Heart right ventricle (tissue), 16 donors: Measurements from ENCODE around the gene PDE9A. TPM values are rescaled to one million over a fixed set of nuclear protein-coding genes. Genes with fewer than 3 reads are reported as not detected.
"Not testable (repeated sequence)": the region's sequence is repeated elsewhere in the genome, so short reads cannot be mapped to it uniquely, and the experiment has no call there.

ENCODE experiments used
- ATAC-seq, 8 donors: fragments of 200-7000 bp; cut with Tn5 transposase; one replicate each; pipeline ENCODE4 v1.9.1; 2020; ENCODE audit warnings: mild to moderate bottlenecking in 8 of 8, moderate library complexity in 8 of 8, moderate number of reproducible peaks in 1 of 8
- DNase-seq, 2 donors: peaks; one replicate each; pipeline ENCODE4 v3.0.0-alpha.2; 2020
- H3K27ac ChIP-seq, 10 donors: fragments of 200-600 bp; sonication (generic) in 2 of 10; one replicate each; pipeline versions ENCODE4 v1.5.0 to v1.8.0; 2020 to 2022; ENCODE audit warnings: mild to moderate bottlenecking in 3 of 10
- H3K27me3 ChIP-seq, 7 donors: fragments of 200-600 bp; one replicate each; pipeline ENCODE4 v1.8.0; 2021 to 2022; ENCODE audit warnings: mild to moderate bottlenecking in 2 of 7
- H3K36me3 ChIP-seq, 9 donors: fragments of 200-600 bp; sonication (generic) in 1 of 9; one replicate each; pipeline versions ENCODE4 v1.5.0 to v1.8.0; 2020 to 2022; ENCODE audit warnings: mild to moderate bottlenecking in 2 of 9
- H3K4me1 ChIP-seq, 9 donors: fragments of 200-600 bp; sonication (generic) in 1 of 9; one replicate each; pipeline versions ENCODE4 v1.5.0 to v1.8.0; 2020 to 2022; ENCODE audit warnings: mild to moderate bottlenecking in 4 of 9
- H3K4me3 ChIP-seq, 10 donors: fragments of 200-600 bp; sonication (generic) in 2 of 10; one replicate each; pipeline versions ENCODE4 v1.5.0 to v1.8.0; 2020 to 2022; ENCODE audit warnings: mild to moderate bottlenecking in 7 of 10, moderate library complexity in 2 of 10
- H3K9me3 ChIP-seq, 11 donors: fragments of 200-600 bp in 10 of 11; sonication (generic) in 2 of 11; one replicate each; pipeline versions ENCODE4 v1.5.0 to v1.8.0; 2013 to 2022; ENCODE audit warnings: mild to moderate bottlenecking in 2 of 11, control low read depth in 1 of 11, moderate library complexity in 1 of 11
- CTCF ChIP-seq, 9 donors: fragments of 200-600 bp; sonication (generic) in 2 of 9; IDR thresholded peaks; one replicate each; pipeline versions ENCODE4 v1.5.0 to v1.8.0; 2021 to 2022; ENCODE audit warnings: antibody characterized with exemption in 9 of 9, mild to moderate bottlenecking in 5 of 9, moderate library complexity in 1 of 9
- WGBS, 2 donors: extraction: QIAGEN DNeasy Blood & Tissue Kit; methylation state at CpG; one replicate each; pipeline ENCODE4 v1.1.7; 2013; ENCODE audit warnings: inconsistent platforms in 1 of 2; 5-methylcytosine and 5-hydroxymethylcytosine counted together
- intact Hi-C, 10 donors: fragments of 100-400 bp; cut with DNase I; formaldehyde crosslinking; loops; one replicate each; pipeline versions ENCODE4 v1.11.1 to v1.14.2; 2022
- polyA plus RNA-seq, 2 donors: library from polyadenylated mRNA; stranded (reverse); fragments of 200-250 nt; gene quantifications; one replicate each; pipeline ENCODE4 v1.2.3, GENCODE V29; 2013
- total RNA-seq, 10 donors: library from RNA; stranded (reverse); fragmentation: NEBNext Ultra II Directional in 3 of 10; extraction: Animal tissue kit (Norgen Biotek cat#: 25700) in 3 of 10; gene quantifications; one replicate each; pipeline versions ENCODE4 v1.2.1 to v1.2.4, GENCODE V29; 2021 to 2023
- donor health status: Arrhythmogenic right ventricular cardiomyopathy.
- donor health status: ischemic (EF 13 %, LVEDD 7.1; RV severe dilation, severe dysfunction).
- donor health status: healthy with polysubstance abuse.
- donor health status: DM: no; HTN: yes; CAD: no.
- donor health status: DM: no; HTN: no; CAD: no.
- donor health status: ischemic (EF 25% LVEDD 6.9; RV normal size, moderate dysfunction).
- donor health status: ischemic (EF 25% LVEDD 5.7; RV mildly dilated, moderate dysfunction).
- donor health status: healthy.
- donor health status: DM: yes; HTN: yes; CAD: no.
- donor health status: Ischemic cardiomyopathy.
- donor health status: ischemic (EF 35%, LVEDD 5.7; RV mildly dilated, moderate dysfunction).
- donor health status: nonischemic (EF 11% LVEDD 7.7; RV severe dilation, severe dysfunction).
- donor health status: DM: yes; HTN: yes; CAD: no.
- donor health status: PGD.
- donor health status: ischemic (EF 29% LVEDD 5.4; RV normal size, mild dysfunction).
- donor health status: nonischemic (EF 23%, LVEDD 6.1; RV moderate dilation, normal function).

PDE9A gene
- total and polyA plus RNA-seq, 12 donors, result 1.2 to 7.0 (median 2.2) TPM

GRCh38 chr21:42809171-42809570 is 155.8 kb downstream of the PDE9A start:
- H3K27me3 ChIP-seq, result peaks cover 0 to 48% (median 15%) of the 10 kb centered on the region in 7 donors
- no peak for TF ChIP-seq CTCF (IDR thresholded peaks at IDR 0.05)
- H3K4me3 ChIP-seq, result no peak overlapping the region
- DNase-seq, result no peak
- H3K9me3 ChIP-seq, result no peaks in the 10 kb centered on the region
- 69 to 79% methylated on average over 7 of the region's 7 CpGs for WGBS, 2 donors
- no peaks in the 10 kb centered on the region for H3K36me3 ChIP-seq
- peaks cover 0 to 16% (median 5%) of the 10 kb centered on the region in 9 donors for H3K4me1 ChIP-seq
- ATAC-seq, result no peak
- no peak overlapping the region for H3K27ac ChIP-seq
- intact Hi-C loops, result no loop called here

DNA sequence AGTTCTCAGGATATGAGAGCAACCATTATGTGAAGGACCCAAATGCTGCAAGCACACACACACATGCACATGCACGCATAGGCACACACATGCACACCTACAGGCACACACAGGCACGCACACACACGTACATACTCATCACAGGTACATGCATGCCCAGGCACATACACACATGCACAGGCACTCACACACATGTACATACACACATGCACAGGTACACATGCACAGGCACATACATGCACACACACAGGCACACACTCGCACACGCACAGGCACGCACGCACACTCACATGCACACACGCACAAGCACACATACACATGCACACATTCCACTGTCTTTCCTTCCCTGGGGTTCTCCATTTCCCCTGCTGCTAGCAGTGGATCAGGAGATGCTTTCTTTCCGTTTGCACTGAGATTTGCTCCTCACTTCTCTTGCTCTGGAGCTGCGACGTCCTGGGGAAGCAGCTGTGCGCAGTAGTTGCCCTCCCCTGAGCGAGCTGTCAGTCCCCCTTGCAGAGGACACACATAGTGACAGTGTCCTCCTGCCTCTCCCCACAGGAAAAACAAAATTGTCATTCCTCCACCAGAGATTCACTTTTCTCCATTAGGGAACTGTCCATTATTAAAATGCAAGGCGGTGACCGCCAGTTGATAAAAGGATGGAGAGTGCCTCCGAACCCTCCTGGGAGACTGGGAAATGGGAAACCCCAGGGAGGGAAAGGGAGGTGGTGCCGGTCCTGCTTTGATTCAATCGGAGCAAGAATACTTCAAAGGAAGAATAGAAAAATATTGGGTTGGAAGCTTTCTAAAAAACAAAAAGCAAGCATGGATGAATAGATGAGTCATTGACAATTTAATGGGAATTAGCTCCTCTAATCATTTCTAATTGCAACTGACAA is 156.4 kb downstream of the PDE9A start:
- H3K9me3 ChIP-seq, result peaks cover 0 to 5% (median 0%) of the 10 kb centered on the region in 11 donors
- no peak for TF ChIP-seq CTCF (IDR thresholded peaks at IDR 0.05)
- H3K36me3 ChIP-seq, result no peaks in the 10 kb centered on the region
- no peak overlapping the region for H3K27ac ChIP-seq
- ATAC-seq (no peak), DNase-seq (no peak)
- peaks cover 0 to 48% (median 15%) of the 10 kb centered on the region in 7 donors for H3K27me3 ChIP-seq
- intact Hi-C loops, result loop anchor here in 3 of 10 donors (10.0 kb wide), 1 partner anchor 155 kb away; the partner anchor contains the start of gene PDE9A (in 3 of the 3)
- H3K4me3 ChIP-seq, result no peak overlapping the region
- peaks cover 0 to 16% (median 5%) of the 10 kb centered on the region in 9 donors for H3K4me1 ChIP-seq
- 56 to 71% methylated on average over 18 of the region's 18 CpGs for WGBS, 2 donors

DNA sequence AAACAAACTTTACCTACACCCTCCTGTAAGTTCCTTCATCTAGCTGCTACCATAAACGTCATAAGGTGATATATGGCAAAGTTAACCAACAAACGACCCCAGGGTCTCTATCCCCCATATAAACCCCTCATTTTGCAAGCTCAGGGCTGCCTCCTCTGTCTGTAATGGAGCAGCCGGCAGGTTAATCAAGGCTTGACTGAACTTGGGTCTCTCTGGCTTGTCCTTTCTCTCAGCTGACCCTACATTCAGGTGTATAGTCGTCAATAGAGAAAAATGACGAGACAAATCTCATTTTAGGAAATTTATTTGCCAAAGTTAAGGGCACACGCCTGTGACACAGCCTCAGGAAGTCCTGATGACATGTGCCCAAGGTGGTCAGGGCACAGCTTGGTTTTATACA is 158.5 kb downstream of the PDE9A start:
- ATAC-seq (no peak), DNase-seq (no peak)
- Histone ChIP-seq H3K4me1 (peaks cover 0 to 9% (median 0%) of the 10 kb centered on the region in 9 donors), H3K36me3 (no peaks in the 10 kb centered on the region), H3K4me3 (no peak overlapping the region), H3K27ac (no peak overlapping the region), H3K9me3 (peaks cover 0 to 19% (median 0%) of the 10 kb centered on the region in 11 donors), H3K27me3 (peaks cover 0 to 48% (median 15%) of the 10 kb centered on the region in 7 donors)
- no peak for TF ChIP-seq CTCF (IDR thresholded peaks at IDR 0.05)
- intact Hi-C loops, result loop anchor here in 3 of 10 donors (10.0 kb wide), 1 partner anchor 157 kb away; the partner anchor contains the start of gene PDE9A (in 3 of the 3)
- 57 to 67% methylated on average over 6 of the region's 6 CpGs for WGBS, 2 donors

DNA sequence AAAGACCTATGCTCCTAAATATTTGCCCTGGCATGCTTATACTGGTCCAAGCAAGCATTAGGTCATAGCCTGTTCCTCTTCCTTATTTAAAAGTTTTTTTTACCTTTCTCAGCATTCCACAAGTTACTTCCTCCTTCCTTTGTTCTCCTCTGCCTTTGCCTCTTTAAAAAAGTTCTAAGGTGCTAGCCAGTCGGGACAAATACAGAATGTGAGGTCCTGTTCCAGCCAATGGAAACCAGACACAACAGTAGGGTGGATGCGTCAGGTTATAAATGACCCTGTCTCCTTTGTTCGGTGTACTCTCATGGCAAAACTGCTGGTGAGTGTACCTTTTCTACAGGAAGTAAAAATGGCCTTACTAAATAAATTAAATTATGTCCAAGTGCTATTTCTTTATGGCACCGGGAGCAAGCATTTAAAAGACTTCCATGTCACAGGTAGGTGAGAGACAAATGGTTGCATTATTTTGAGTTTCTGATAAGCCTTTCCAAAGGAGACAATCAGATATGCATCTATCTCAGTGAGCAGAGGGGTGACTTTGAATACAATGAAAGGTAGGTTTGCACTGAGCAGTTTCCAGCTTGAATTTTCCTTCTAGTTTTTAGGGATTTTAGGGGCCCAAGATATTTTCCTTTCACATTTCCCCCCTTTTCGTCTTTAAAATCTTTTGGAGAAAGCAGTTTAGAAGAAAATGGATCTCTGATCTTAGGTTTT is 159.3 kb downstream of the PDE9A start:
- H3K27ac ChIP-seq, H3K4me1 ChIP-seq, H3K4me3 ChIP-seq, ATAC-seq, H3K36me3 ChIP-seq, DNase-seq: not testable (repeated sequence)
- Histone ChIP-seq H3K27me3 (peaks cover 0 to 44% (median 15%) of the 10 kb centered on the region in 7 donors), H3K9me3 (peaks cover 0 to 19% (median 0%) of the 10 kb centered on the region in 11 donors)
- 65 to 68% methylated on average over 5 of the region's 5 CpGs for WGBS, 2 donors
- intact Hi-C loops, result loop anchor here in 3 of 10 donors (10.0 kb wide), 1 partner anchor 158 kb away; the partner anchor contains the start of gene PDE9A (in 3 of the 3)
